Measurements from ENCODE around the gene VPS35. TPM values are rescaled to one million over a fixed set of nuclear protein-coding genes. Genes with fewer than 3 reads are reported as not detected.
"Not testable (repeated sequence)": the region's sequence is repeated elsewhere in the genome, so short reads cannot be mapped to it uniquely, and the experiment has no call there.

VPS35 gene
- total RNA-seq, 1 experiment from 2014 or later = 119 TPM

DNA sequence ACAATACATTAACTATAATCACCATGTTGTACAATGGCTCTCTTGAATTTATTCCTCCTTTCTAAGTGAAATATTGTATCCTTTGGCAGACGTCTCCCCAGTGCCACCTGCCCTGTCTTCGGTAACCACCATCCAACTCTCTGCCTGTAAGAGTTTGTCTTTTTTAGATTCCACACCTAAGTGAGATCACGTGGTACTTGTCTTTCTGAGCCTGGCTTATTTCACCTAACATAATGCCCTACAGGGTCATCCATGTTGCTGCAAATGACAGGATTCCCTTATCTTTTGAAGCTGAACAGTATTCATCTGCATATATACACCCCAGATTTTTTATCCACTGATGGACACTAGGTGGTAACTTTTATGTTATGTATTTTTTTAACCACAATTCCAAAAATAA lies 24.7 kb upstream of the VPS35 start:
- no peak for DNase-seq (ENCODE audit: extremely low read depth, low read depth)

GRCh38 chr16:46712911-46713310 lies 23.9 kb upstream of the VPS35 start:
- DNase-seq (ENCODE audit: extremely low read depth, low read depth) = no peak

DNA sequence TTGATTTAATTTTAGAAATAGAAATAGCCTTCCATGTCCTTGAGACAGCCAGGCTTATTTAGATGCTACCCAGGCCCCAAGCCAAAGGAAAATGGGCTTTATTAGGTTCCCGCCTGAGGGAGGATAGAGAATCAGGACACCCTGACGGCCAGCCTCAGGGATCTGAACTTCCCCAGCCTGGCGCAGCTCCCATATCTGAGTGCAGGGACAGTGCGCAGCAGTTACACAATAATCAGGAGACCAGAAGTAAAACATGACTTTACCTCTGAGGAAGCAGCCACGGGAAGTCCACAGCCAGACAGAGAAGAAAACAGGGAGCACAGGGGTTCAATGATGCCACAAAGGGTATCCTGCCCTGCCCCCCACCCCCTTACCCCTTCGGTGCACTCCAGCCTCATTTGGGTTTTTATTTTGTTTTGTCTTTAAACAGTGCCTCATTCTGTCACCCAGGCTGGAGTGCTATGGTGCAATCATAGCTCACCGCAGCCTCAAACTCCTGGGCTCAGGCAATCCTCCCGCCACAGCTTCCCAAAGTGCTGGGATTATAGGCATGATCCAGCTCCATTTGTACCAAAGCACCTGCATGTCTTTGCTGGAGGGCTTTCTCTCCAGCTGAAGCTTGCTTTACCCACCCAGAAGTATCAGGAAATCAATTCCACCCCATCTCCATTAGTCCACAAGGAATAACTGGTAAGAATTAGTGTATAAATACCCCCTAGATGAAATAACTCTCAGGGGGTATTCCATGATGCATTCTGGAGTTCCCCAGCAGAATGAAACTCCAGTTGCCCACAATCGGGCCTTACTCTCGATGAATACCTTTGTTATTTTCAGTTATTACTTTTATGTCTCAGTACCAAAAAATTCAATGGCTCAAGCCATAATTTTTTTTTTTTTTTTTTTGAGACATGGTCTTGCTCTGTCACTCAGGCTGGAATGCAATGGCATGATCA lies 22.4 kb upstream of the VPS35 start:
- DNase-seq (ENCODE audit: extremely low read depth, low read depth) = no peak

DNA sequence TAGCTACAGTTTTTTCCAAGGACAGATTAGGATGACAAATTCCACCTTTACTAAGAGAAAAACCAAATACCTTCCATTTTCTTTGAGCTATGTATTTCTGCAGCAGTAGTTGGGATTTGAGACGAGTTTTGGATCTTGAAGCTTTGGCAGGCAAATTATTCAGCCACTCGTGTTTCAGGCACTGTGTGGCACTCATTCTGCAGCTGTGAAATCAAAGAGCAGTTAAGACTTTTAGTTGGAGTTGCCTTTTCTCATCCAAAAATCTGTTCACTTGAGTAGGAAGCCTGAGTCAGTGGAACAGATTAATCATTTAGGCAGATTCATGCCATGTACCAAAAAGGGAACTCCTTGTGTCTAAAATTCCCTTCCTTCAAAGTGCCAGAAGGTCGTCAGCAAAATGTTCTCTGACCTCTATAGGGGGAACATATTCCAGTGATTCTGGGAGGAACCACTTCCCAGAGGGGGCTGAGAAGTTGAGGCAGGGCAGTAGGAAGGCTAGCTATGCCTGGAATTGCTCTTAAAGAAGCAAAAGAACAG lies 20.6 kb upstream of the VPS35 start:
- no peak for DNase-seq (ENCODE audit: extremely low read depth, low read depth)

DNA sequence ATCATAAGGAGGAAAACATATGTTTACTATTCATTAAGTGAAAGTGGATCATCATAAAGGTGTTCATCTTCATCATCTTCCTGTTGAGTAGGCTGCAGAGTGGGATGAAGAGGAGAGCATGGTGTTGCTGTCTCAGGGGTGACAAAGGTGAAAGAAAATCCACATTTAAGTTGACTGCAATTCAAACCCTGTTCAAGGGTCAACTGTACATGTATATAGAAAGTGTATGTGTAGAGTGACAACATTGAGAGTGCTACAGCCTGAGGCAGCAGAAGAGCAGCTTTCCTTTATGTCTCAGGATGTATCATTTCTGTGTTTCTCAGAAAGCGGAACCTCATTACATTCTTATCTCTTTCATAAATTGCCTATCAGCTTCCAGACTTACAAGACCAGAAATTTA lies 17.7 kb upstream of the VPS35 start:
- DNase-seq (ENCODE audit: extremely low read depth, low read depth) = no peak

GRCh38 chr16:46702030-46702429 lies 13.1 kb upstream of the VPS35 start:
- no peak for DNase-seq (ENCODE audit: extremely low read depth, low read depth)

- no peak for DNase-seq (ENCODE audit: extremely low read depth, low read depth)
Observed at GRCh38 chr16:46701615-46702014, 12.6 kb upstream of the VPS35 start.

DNA sequence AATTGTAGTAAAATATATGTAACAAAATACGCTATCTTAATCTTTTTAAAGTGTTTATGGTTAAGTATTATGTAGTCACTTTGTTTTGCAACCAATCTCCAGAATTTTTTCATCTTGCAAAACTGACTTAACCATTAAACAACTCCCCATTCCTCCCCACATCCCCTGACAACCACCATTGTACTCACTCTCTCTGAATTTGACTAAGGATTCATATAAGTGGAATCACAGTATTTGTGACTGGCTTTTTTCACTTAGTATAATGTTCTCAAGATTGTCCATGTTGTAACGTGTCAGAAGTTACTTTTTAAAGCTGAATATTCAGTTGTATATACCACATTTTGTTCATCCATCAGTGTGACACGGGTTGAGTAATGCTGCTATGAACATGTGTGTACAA lies 11.1 kb upstream of the VPS35 start:
- no peak for DNase-seq (ENCODE audit: extremely low read depth, low read depth)

GRCh38 chr16:46696957-46697356 lies 8.0 kb upstream of the VPS35 start:
- no peak for DNase-seq (ENCODE audit: extremely low read depth, low read depth)

GRCh38 chr16:46695937-46696336 lies 7.0 kb upstream of the VPS35 start:
- DNase-seq (ENCODE audit: extremely low read depth, low read depth) = no peak

- no peak for DNase-seq (ENCODE audit: extremely low read depth, low read depth)
Observed at GRCh38 chr16:46693598-46693997, 4.6 kb upstream of the VPS35 start.

- DNase-seq (ENCODE audit: extremely low read depth, low read depth) = peak; percentile 16
Observed at GRCh38 chr16:46691726-46692125, 2.7 kb upstream of the VPS35 start.

GRCh38 chr16:46690281-46691178 lies 1.6 kb upstream of the VPS35 start:
- no peak for DNase-seq (ENCODE audit: extremely low read depth, low read depth)

GRCh38 chr16:46689365-46690280 lies 645 bp upstream of the VPS35 start, which contains the start of gene ORC6:
ORC6 (plus strand) TSS chr16:46689659; CDS start chr16:46689706, 47 bp downstream.
- DNase-seq (ENCODE audit: extremely low read depth, low read depth) = peak; percentile 95

DNA sequence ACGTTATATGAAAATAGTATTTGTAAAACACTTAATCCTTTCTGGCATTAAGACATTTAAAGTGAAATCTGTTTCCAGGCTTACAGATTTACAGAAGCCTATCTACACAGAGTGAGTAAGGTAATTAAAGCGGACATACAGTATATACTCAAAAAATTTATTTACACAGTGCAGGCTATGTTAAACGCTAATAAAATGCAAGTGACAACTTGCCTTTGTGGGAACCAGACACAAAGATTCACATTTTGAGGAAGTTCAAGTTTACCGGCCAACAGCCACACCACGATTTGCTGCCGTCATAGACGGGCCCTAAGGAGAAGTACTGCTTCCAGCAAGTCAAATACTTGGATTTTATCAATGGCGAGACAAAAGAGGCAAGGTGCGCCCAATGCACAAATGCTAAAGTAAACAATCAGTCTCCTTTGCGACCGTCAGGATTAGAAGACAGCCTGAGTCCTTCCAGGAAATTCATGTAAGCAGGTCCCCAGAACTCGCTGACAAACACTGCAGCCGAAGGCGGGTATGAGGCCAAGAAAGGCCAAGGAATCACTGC lies 801 bp downstream of the VPS35 start:
- DNase-seq (ENCODE audit: extremely low read depth, low read depth) = no peak

DNA sequence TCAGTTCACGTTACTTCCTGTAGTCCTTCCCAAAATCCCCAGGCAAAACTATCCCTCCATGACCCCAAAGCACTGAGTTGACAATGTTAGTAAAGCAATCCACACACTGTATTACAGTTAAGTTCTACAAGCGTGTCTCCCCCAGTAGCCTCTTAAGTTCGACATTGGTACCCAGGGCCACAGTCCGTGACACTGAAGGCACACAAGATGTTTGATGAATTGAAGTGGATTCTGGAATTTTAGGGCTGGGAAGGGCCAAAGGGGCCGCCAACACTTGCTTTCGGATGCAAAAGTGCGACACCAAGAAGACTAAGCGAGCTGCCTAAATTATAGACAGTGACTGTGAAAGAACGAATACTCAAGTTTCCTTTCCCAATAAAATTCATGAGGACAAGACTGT lies 1.5 kb downstream of the VPS35 start:
- no peak for DNase-seq (ENCODE audit: extremely low read depth, low read depth)

- DNase-seq (ENCODE audit: extremely low read depth, low read depth) = no peak
Observed at GRCh38 chr16:46686815-46687473, 2.0 kb downstream of the VPS35 start.

DNA sequence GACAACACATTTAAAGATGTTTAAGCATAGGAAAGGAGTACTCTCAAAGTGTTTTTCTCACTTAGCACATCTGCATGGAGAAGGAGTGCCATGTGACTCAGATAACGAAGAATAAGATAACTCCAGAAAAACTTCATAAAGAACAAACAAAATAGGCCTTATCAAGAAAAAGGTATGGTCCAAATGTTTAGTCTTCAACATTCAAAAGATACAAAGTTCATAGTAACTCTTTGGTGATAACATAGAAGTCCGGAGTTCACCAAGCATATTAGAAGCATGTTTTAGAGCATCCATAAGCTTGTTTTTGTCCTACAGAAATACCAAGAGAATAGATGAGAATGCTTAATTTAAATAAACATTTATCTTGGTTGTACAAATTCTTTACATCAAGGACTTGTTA lies 7.1 kb downstream of the VPS35 start:
- DNase-seq (ENCODE audit: extremely low read depth, low read depth) = not testable (repeated sequence)

DNA sequence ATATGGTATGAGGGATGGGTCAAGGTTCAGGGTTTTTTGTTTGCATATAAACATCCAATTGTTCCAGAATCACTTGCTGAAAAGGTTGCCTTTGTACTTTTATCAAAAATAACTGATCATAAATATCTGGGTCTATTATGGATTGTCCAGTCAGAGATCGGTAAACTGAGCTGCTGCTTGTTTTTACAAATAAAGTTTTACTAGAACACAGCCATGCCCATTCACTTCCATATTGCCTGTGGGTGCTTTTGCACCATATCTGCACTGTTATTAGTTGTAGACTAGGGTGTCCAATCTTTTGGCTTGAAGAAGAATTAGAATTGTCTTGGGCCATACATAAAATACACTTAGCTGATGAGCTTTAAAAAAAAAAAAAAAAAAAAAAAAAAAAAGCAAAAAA lies 11.0 kb downstream of the VPS35 start:
- not testable (repeated sequence) for DNase-seq (ENCODE audit: extremely low read depth, low read depth)
